ENCODE data around the gene LRP6. TPM values are rescaled to one million over a fixed set of nuclear protein-coding genes. Genes with fewer than 3 reads are reported as not detected.

LRP6 gene
- total and polyA plus RNA-seq, 2 experiments from 2014 or later: 29.1 to 73.8 TPM

- TF ChIP-seq NANOG (IDR thresholded peaks at IDR 0.05; ENCODE audit: borderline replicate concordance): no peak
- TF ChIP-seq, protein P1, sequence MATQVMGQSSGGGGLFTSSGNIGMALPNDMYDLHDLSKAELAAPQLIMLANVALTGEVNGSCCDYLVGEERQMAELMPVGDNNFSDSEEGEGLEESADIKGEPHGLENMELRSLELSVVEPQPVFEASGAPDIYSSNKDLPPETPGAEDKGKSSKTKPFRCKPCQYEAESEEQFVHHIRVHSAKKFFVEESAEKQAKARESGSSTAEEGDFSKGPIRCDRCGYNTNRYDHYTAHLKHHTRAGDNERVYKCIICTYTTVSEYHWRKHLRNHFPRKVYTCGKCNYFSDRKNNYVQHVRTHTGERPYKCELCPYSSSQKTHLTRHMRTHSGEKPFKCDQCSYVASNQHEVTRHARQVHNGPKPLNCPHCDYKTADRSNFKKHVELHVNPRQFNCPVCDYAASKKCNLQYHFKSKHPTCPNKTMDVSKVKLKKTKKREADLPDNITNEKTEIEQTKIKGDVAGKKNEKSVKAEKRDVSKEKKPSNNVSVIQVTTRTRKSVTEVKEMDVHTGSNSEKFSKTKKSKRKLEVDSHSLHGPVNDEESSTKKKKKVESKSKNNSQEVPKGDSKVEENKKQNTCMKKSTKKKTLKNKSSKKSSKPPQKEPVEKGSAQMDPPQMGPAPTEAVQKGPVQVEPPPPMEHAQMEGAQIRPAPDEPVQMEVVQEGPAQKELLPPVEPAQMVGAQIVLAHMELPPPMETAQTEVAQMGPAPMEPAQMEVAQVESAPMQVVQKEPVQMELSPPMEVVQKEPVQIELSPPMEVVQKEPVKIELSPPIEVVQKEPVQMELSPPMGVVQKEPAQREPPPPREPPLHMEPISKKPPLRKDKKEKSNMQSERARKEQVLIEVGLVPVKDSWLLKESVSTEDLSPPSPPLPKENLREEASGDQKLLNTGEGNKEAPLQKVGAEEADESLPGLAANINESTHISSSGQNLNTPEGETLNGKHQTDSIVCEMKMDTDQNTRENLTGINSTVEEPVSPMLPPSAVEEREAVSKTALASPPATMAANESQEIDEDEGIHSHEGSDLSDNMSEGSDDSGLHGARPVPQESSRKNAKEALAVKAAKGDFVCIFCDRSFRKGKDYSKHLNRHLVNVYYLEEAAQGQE (IDR thresholded peaks at IDR 0.05; ENCODE audit: unreplicated experiment): no peak
- no peak for TF ChIP-seq ZNF462 (CRISPR knock-in tag; IDR thresholded peaks at IDR 0.05)
- TF ChIP-seq ZNF331 (CRISPR knock-in tag; IDR thresholded peaks at IDR 0.05; ENCODE audit: low read depth): no peak
- TF ChIP-seq ZNF114 (CRISPR knock-in tag; IDR thresholded peaks at IDR 0.05): no peak
- TF ChIP-seq EZH2 (IDR thresholded peaks at IDR 0.05; ENCODE audit: low read depth, unreplicated experiment): no peak
- no peak for TF ChIP-seq JUNB (IDR thresholded peaks at IDR 0.05; ENCODE audit: unreplicated experiment)
- no peak for TF ChIP-seq STAT1 (IDR thresholded peaks at IDR 0.05; ENCODE audit: unreplicated experiment)
- no peak for TF ChIP-seq CTCF (conservative IDR thresholded peaks at IDR 0.05; ENCODE audit: low read depth in 2 of 2)
- no peaks in the 10 kb centered on the region for H3K9me2 ChIP-seq (ENCODE audit: insufficient read depth)
- no peak overlapping the region for H2AFZ ChIP-seq
- Mint-ChIP-seq H3K27me3 (ENCODE audit: insufficient read depth, low read depth, poor library complexity) (peaks cover 4% of the 10 kb centered on the region), H3K27ac (0 out of 2 replicates have a peak overlapping the region, but pooled peaks have one; percentile 27), H3K4me3 (no peak overlapping the region), H3K4me1 (no peaks in the 10 kb centered on the region), H3K9me3 (no peaks in the 10 kb centered on the region), H3K36me3 (ENCODE audit: low read depth) (peaks cover 51% of the 10 kb centered on the region)
- no peaks in the 10 kb centered on the region for H3F3A ChIP-seq (replicated peaks; ENCODE audit: low read depth)
- H3K79me2 ChIP-seq (replicated peaks; ENCODE audit: insufficient read depth): no peaks in the 10 kb centered on the region
- H3K27ac ChIP-seq (ENCODE audit: low read depth): no peak overlapping the region
- H3K4me1 ChIP-seq (ENCODE audit: insufficient read depth): no peaks in the 10 kb centered on the region
- H3K27me3 ChIP-seq (ENCODE audit: insufficient read depth): no peaks in the 10 kb centered on the region
- H3K36me3 ChIP-seq (ENCODE audit: insufficient read depth): peaks cover 26% of the 10 kb centered on the region
- H3K4me2 ChIP-seq: no peak overlapping the region
- ATAC-seq (no peak), DNase-seq (ENCODE audit: low spot score) (no peak)
- no peak overlapping the region for H3K4me3 ChIP-seq
- no peaks in the 10 kb centered on the region for H4K20me1 ChIP-seq (replicated peaks; ENCODE audit: insufficient read depth)
Measured at GRCh38 chr12:12121061-12121460, 145.8 kb downstream of the LRP6 start.
